K562 (cell line): ENCODE data around the gene TRIM27. TPM values are rescaled to one million over a fixed set of nuclear protein-coding genes. Genes with fewer than 3 reads are reported as not detected.
A peak's percentile ranks its signal among the peaks of the same experiment; 100 is the strongest.

Source experiments
- ATF3 ChIP-seq, 2 experiments: fragments of 450-650 bp in 1 of 2; sonication (generic) in 1 of 2; formaldehyde crosslinking in 1 of 2; IDR thresholded peaks in 1 of 2; conservative IDR thresholded peaks in 1 of 2; 2 replicates each; pipeline versions ENCODE4 v1.6.1 to v1.8.1; 2016 to 2023; ENCODE audit warnings: mild to moderate bottlenecking in 2 of 2, moderate library complexity in 2 of 2, inconsistent platforms in 1 of 2, missing genetic modification reagents in 1 of 2
- CBFA2T2 ChIP-seq: fragments of 450-650 bp; conservative IDR thresholded peaks from 2 replicates; pipeline ENCODE4 v1.6.1; 2017; ENCODE audit warnings: mild to moderate bottlenecking
- CHAMP1 ChIP-seq: fragments of 450-650 bp; IDR thresholded peaks from 2 replicates; pipeline ENCODE4 v1.6.1; 2016; ENCODE audit warnings: mild to moderate bottlenecking
- CHCHD3 ChIP-seq: fragments of 250-450 bp; sonication (Bioruptor Pico); IDR thresholded peaks from 2 replicates; pipeline ENCODE4 v2.1.2; 2022; ENCODE audit warnings: mild to moderate bottlenecking
- FOXJ2 ChIP-seq: fragments of 200-800 bp; sonication (Bioruptor generic); IDR thresholded peaks from 2 replicates; pipeline ENCODE4 v1.6.1; 2016; ENCODE audit warnings: missing genetic modification characterization, missing compliant biosample characterization
- FUS ChIP-seq: fragments of 200-400 bp; formaldehyde crosslinking; optimal IDR thresholded peaks from 2 replicates; pipeline ENCODE3; 2017; ENCODE audit warnings: low read depth, low read length
- GABPA ChIP-seq: fragments of 200-800 bp; sonication (Bioruptor generic); conservative IDR thresholded peaks from 2 replicates; pipeline ENCODE4 v1.6.1; 2016; ENCODE audit warnings: low read depth, missing genetic modification characterization, missing compliant biosample characterization
- HES1 ChIP-seq: fragments of 450-650 bp; IDR thresholded peaks from 2 replicates; pipeline ENCODE4 v1.6.1; 2016; ENCODE audit warnings: low read depth, mild to moderate bottlenecking, moderate library complexity
- HMG20A ChIP-seq: fragments of 450-650 bp; formaldehyde crosslinking; conservative IDR thresholded peaks from 2 replicates; pipeline ENCODE4 v1.4.0; 2020; ENCODE audit warnings: mild to moderate bottlenecking, mixed read lengths
- HNRNPK ChIP-seq: fragments of 200-400 bp; formaldehyde crosslinking; IDR thresholded peaks from one replicate; pipeline ENCODE4 v1.6.1; 2018; ENCODE audit warnings: mild to moderate bottlenecking, low read depth, low read length; ENCODE audit not compliant: poor library complexity, severe bottlenecking
- ILK ChIP-seq: fragments of 450-650 bp; IDR thresholded peaks from 2 replicates; pipeline ENCODE4 v1.6.1; 2016; ENCODE audit warnings: missing genetic modification characterization, low read depth, mild to moderate bottlenecking, missing compliant biosample characterization, moderate library complexity, borderline replicate concordance
- IRF9 ChIP-seq: fragments of 450-650 bp; IDR thresholded peaks from 2 replicates; pipeline ENCODE4 v1.6.1; 2016; ENCODE audit warnings: missing biosample characterization, missing genetic modification characterization
- MXD1 ChIP-seq: fragments of 250-450 bp; sonication (Bioruptor Pico); IDR thresholded peaks from 2 replicates; pipeline ENCODE4 v1.8.0; 2021; ENCODE audit warnings: borderline replicate concordance, mild to moderate bottlenecking, moderate library complexity; ENCODE audit not compliant: poor library complexity, severe bottlenecking
- NCOA2 ChIP-seq, 2 experiments: fragments of 450-650 bp; IDR thresholded peaks; 2 replicates each; pipeline ENCODE4 v1.6.1; 2018; ENCODE audit warnings: mild to moderate bottlenecking in 2 of 2, moderate library complexity in 1 of 2; ENCODE audit not compliant: partially characterized antibody in 2 of 2
- SP1 ChIP-seq: sonication (generic); formaldehyde crosslinking; IDR thresholded peaks from 2 replicates; pipeline ENCODE4 v1.8.1; 2022; ENCODE audit warnings: mild to moderate bottlenecking, missing genetic modification reagents
- USF1 ChIP-seq: sonication (generic); formaldehyde crosslinking; IDR thresholded peaks from 2 replicates; pipeline ENCODE4 v1.9.0; 2022; ENCODE audit warnings: mild to moderate bottlenecking, missing genetic modification reagents
- ZNF12 ChIP-seq: sonication (generic); formaldehyde crosslinking; IDR thresholded peaks from 2 replicates; pipeline ENCODE4 v1.4.0; 2020; ENCODE audit warnings: mild to moderate bottlenecking, missing genetic modification reagents
- ZNF277 ChIP-seq: fragments of 250-450 bp; sonication (Bioruptor Pico); IDR thresholded peaks from 2 replicates; pipeline ENCODE4 v1.8.0; 2022; ENCODE audit warnings: inconsistent platforms, mild to moderate bottlenecking, moderate library complexity, borderline replicate concordance
- ZSCAN29 ChIP-seq: fragments of 450-650 bp; IDR thresholded peaks from 2 replicates; pipeline ENCODE4 v1.6.1; 2017
- polyA plus RNA-seq, 8 experiments: library from polyadenylated mRNA; depleted of rRNA in 4 of 8; stranded (reverse) in 5 of 8; unstranded in 3 of 8; fragments of >200 nt; fragmentation: Nextera tagmentation in 2 of 8; fragmentation: Illumina TruSeq in 1 of 8; extraction: Ambion mirVana in 2 of 8; extraction: Trizol in 1 of 8; gene quantifications; 2 replicates each; pipeline versions ENCODE4 v1.2.1 to v1.2.3, GENCODE V29; 2011 to 2014; ENCODE audit warnings: inconsistent platforms in 1 of 8, missing spikeins in 1 of 8
- total RNA-seq, 7 experiments: library from RNA; depleted of rRNA in 6 of 7; stranded (reverse); fragments of >200 nt in 6 of 7; fragmentation: Illumina TruSeq in 2 of 7; extraction: Trizol in 2 of 7; gene quantifications; 2 replicates each; pipeline versions ENCODE4 v1.2.1 to v1.2.3, GENCODE V29; 2011 to 2021; ENCODE audit warnings: low replicate concordance in 1 of 7

TRIM27 gene
- total and polyA plus RNA-seq, 9 of the 15 experiments (the other 6 are each of a cell fraction or from before 2014, with no cell fraction given): 37.7 to 235 (median 122) TPM

GRCh38 chr6:28960846-28961500 is 37.2 kb upstream of the TRIM27 start (continued):
- TF ChIP-seq MXD1 (CRISPR knock-in tag): no peak
- no peak for TF ChIP-seq FUS
- TF ChIP-seq CHCHD3 (CRISPR knock-in tag): no peak
- no peak for TF ChIP-seq HES1
- no peak for TF ChIP-seq ILK (tag)
- TF ChIP-seq SP1 (CRISPR knock-in tag): peak; percentile 28; the same call in 1 of the 2 replicates
- TF ChIP-seq NCOA2 (IDR thresholded peaks at IDR 0.05; ENCODE audit: partially characterized antibody in 2 of 2): no peak
- TF ChIP-seq HNRNPK: no peak
- TF ChIP-seq ZNF277: no peak
- peak; percentile 67 for TF ChIP-seq ATF3 (IDR thresholded peaks at IDR 0.05)
- no peak for TF ChIP-seq ATF3 (CRISPR knock-in tag; conservative IDR thresholded peaks at IDR 0.05)
- TF ChIP-seq IRF9: no peak
- no peak for TF ChIP-seq USF1 (CRISPR knock-in tag)
- TF ChIP-seq CBFA2T2: peak; percentile 50
- no peak for TF ChIP-seq HMG20A (CRISPR knock-in tag)
- no peak for TF ChIP-seq ZSCAN29
- TF ChIP-seq ZNF12 (CRISPR knock-in tag): no peak
- no peak for TF ChIP-seq FOXJ2
- TF ChIP-seq CHAMP1: no peak
- no peak for TF ChIP-seq GABPA (tag)
